Breast epithelium (tissue), 4 donors: Measurements from ENCODE around the gene C1orf105. TPM values are rescaled to one million over a fixed set of nuclear protein-coding genes. Genes with fewer than 3 reads are reported as not detected.

Experiments used
- DNase-seq, 2 donors: peaks; one replicate each; pipeline ENCODE4 v3.0.0-alpha.2; 2019; ENCODE audit warnings: low spot score in 2 of 2
- H3K27ac ChIP-seq, 2 donors: fragments of 200-600 bp; sonication (generic) in 1 of 2; one replicate each; pipeline ENCODE4 v1.5.1; 2016 to 2019; ENCODE audit warnings: mild to moderate bottlenecking in 1 of 2
- H3K27me3 ChIP-seq, 2 donors: fragments of 200-600 bp; sonication (generic) in 1 of 2; one replicate each; pipeline versions ENCODE4 v1.5.1 to v1.6.0; 2017 to 2019; ENCODE audit warnings: control low read depth in 1 of 2, mild to moderate bottlenecking in 1 of 2
- H3K36me3 ChIP-seq: fragments of 200-600 bp; one replicate; pipeline ENCODE4 v1.5.1; 2019
- H3K4me1 ChIP-seq, 2 donors: fragments of 200-600 bp; sonication (generic); one replicate each; pipeline ENCODE4 v1.5.1; 2016 to 2019; ENCODE audit warnings: control low read depth in 1 of 2
- H3K4me3 ChIP-seq, 3 donors: fragments of 200-600 bp; sonication (generic); 1 replicate in 2 of 3; 2 replicates in 1 of 3; pipeline ENCODE4 v1.5.1; 2016 to 2019; ENCODE audit warnings: mild to moderate bottlenecking in 3 of 3, moderate library complexity in 2 of 3
- H3K9me3 ChIP-seq, 2 donors: fragments of 200-600 bp; sonication (generic) in 1 of 2; one replicate each; pipeline ENCODE4 v1.5.1; 2016 to 2019; ENCODE audit warnings: control low read depth in 1 of 2
- POLR2A ChIP-seq: fragments of 450-650 bp; IDR thresholded peaks from one replicate; pipeline ENCODE4 v1.6.1; 2016; ENCODE audit warnings: antibody characterized with exemption, mild to moderate bottlenecking, moderate library complexity
- POLR2AphosphoS5 ChIP-seq, 3 donors: sonication (generic); formaldehyde crosslinking; IDR thresholded peaks; one replicate each; pipeline ENCODE4 v1.6.1; 2017; ENCODE audit warnings: antibody characterized with exemption in 3 of 3
- intact Hi-C: fragments of 100-400 bp; cut with DNase I; formaldehyde crosslinking; loops from one replicate; pipeline ENCODE4 v1.15.1; 2023; ENCODE audit warnings: low total_unique reads
- total RNA-seq, 3 donors: library from RNA; depleted of rRNA; stranded (reverse); fragments of >200 nt; gene quantifications; one replicate each; pipeline ENCODE4 v1.1.0, GENCODE V29; 2016
- TF ChIP-seq, protein P1 (sequence below), 3 donors: fragments of 450-650 bp; IDR thresholded peaks; one replicate each; pipeline ENCODE4 v1.5.1; 2016 to 2017; ENCODE audit warnings: antibody characterized with exemption in 3 of 3, mild to moderate bottlenecking in 3 of 3, moderate library complexity in 3 of 3

C1orf105 gene
- total RNA-seq, 3 donors from 2014 or later: not detected

DNA sequence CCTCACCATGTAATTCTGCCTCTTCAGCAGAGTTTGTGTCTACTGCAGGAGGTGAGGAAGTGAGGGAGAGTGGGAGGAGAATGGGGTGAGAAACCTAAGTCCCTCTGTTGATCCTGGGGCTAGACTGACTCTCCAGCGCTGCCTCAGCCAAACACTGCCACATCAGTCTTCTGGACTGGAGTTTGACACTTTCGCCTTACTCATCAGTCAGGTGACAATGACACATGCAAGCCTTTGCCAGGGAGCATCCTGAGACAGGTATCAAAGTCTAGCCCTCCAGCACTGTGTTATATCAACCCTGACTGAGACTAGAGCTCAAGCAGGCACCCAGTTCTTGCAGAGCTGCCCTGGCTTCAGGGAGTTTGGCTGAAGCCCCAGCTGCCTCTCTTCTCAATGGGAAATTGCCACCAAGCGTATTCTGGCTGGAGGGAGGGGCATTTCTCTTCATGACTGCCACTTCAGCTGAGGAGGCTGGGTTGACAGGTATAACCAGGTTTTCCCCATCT is 79.2 kb downstream of the C1orf105 start:
- no peaks in the 10 kb centered on the region for H3K36me3 ChIP-seq
- no peak overlapping the region for H3K4me3 ChIP-seq
- DNase-seq: peak in 1 of 2 donors; percentile 53
- H3K27ac ChIP-seq: peak overlapping the region; percentile 50 to 80
- no peaks in the 10 kb centered on the region for H3K27me3 ChIP-seq
- H3K4me1 ChIP-seq: peaks cover 0 to 6% of the 10 kb centered on the region in 2 donors
- intact Hi-C loops: no loop called here
- H3K9me3 ChIP-seq: no peaks in the 10 kb centered on the region
- TF ChIP-seq POLR2A (no peak), POLR2AphosphoS5 (IDR thresholded peaks at IDR 0.05) (peak in 1 of 3 donors; percentile 12)
- TF ChIP-seq, protein P1, sequence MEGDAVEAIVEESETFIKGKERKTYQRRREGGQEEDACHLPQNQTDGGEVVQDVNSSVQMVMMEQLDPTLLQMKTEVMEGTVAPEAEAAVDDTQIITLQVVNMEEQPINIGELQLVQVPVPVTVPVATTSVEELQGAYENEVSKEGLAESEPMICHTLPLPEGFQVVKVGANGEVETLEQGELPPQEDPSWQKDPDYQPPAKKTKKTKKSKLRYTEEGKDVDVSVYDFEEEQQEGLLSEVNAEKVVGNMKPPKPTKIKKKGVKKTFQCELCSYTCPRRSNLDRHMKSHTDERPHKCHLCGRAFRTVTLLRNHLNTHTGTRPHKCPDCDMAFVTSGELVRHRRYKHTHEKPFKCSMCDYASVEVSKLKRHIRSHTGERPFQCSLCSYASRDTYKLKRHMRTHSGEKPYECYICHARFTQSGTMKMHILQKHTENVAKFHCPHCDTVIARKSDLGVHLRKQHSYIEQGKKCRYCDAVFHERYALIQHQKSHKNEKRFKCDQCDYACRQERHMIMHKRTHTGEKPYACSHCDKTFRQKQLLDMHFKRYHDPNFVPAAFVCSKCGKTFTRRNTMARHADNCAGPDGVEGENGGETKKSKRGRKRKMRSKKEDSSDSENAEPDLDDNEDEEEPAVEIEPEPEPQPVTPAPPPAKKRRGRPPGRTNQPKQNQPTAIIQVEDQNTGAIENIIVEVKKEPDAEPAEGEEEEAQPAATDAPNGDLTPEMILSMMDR (IDR thresholded peaks at IDR 0.05): no peak

GRCh38 chr1:172500207-172500606 is 79.7 kb downstream of the C1orf105 start:
- H3K4me3 ChIP-seq: no peak overlapping the region
- H3K9me3 ChIP-seq: no peaks in the 10 kb centered on the region
- no peaks in the 10 kb centered on the region for H3K36me3 ChIP-seq
- H3K4me1 ChIP-seq: peaks cover 0 to 6% of the 10 kb centered on the region in 2 donors
- intact Hi-C loops: no loop called here
- peak overlapping the region; percentile 80 for H3K27ac ChIP-seq
- H3K27me3 ChIP-seq: no peaks in the 10 kb centered on the region
- TF ChIP-seq POLR2AphosphoS5 (IDR thresholded peaks at IDR 0.05) (no peak), POLR2A (no peak)
- TF ChIP-seq, protein P1 (IDR thresholded peaks at IDR 0.05): no peak
- DNase-seq: no peak

GRCh38 chr1:172507741-172508140 is 87.3 kb downstream of the C1orf105 start:
- DNase-seq: no peak
- Histone ChIP-seq H3K27me3 (no peaks in the 10 kb centered on the region), H3K36me3 (no peaks in the 10 kb centered on the region), H3K27ac (no peak overlapping the region), H3K4me1 (no peaks in the 10 kb centered on the region), H3K4me3 (no peak overlapping the region), H3K9me3 (no peaks in the 10 kb centered on the region)
- TF ChIP-seq, protein P1 (IDR thresholded peaks at IDR 0.05): no peak
- TF ChIP-seq POLR2A (no peak), POLR2AphosphoS5 (IDR thresholded peaks at IDR 0.05) (no peak)
- intact Hi-C loops: no loop called here

DNA sequence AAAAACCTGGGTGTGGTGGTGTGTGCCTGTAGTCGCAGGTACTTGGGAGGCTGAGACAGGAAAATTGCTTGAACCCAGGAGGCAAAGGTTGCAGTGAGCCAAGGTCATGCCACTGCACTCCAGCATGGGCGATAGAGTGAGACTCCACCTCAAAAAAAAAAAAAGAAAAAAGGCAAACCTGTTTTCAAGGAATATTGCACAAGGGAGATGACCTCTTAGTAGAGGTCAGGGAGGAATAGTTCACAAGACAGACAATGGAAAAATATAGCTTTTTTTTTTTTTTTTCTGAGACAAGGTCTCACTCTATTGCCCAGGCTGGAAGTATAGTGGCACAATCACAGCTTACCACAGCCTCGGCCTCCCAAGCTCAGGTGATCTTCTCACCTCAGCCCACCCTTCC is 90.0 kb downstream of the C1orf105 start:
- Histone ChIP-seq H3K27ac (no peak overlapping the region), H3K9me3 (no peaks in the 10 kb centered on the region), H3K4me3 (no peak overlapping the region), H3K4me1 (no peaks in the 10 kb centered on the region), H3K36me3 (no peaks in the 10 kb centered on the region), H3K27me3 (no peaks in the 10 kb centered on the region)
- intact Hi-C loops: no loop called here
- DNase-seq: no peak
- TF ChIP-seq, protein P1 (IDR thresholded peaks at IDR 0.05): no peak
- no peak for TF ChIP-seq POLR2A
- TF ChIP-seq POLR2AphosphoS5 (IDR thresholded peaks at IDR 0.05): no peak

GRCh38 chr1:172512591-172512990 is 92.1 kb downstream of the C1orf105 start:
- no peak for DNase-seq
- Histone ChIP-seq H3K9me3 (no peaks in the 10 kb centered on the region), H3K4me3 (no peak overlapping the region), H3K27me3 (no peaks in the 10 kb centered on the region), H3K36me3 (no peaks in the 10 kb centered on the region), H3K4me1 (no peaks in the 10 kb centered on the region), H3K27ac (no peak overlapping the region)
- TF ChIP-seq, protein P1 (IDR thresholded peaks at IDR 0.05): no peak
- TF ChIP-seq POLR2AphosphoS5 (IDR thresholded peaks at IDR 0.05) (no peak), POLR2A (no peak)
- intact Hi-C loops: no loop called here
